ENCODE results near the gene ST8SIA1.

DNA sequence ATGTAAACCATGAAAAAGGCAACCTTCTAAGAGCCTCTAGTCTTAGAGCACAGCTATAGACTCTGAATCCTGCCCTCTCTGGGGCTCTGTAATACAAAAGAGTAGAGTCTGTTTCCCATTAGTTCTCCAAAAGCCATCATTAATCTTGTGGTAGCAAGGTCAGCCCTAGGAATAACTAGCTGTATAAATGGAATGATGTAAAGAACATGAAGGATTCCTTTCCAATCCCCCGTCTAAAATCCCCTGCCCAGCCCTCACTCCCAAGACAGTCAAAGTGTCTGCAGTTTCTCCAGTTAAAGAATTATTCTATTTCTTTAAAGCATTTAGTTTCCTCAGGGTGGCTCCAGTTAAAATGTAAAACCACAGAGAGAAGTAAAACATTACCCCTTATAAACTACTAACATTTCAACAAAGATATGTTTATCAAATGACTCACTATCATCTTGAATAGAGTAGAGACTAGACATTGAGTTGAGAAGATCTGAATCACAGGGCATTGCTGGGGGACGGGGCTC is 104.2 kb downstream of the ST8SIA1 start:
- TF ChIP-seq POLR2A (IDR thresholded peaks at IDR 0.05; ENCODE audit: low read depth, low read length) = no peak
- no peak for TF ChIP-seq POLR2AphosphoS5 (IDR thresholded peaks at IDR 0.05; ENCODE audit: low read depth, low read length)
- TF ChIP-seq SPI1 (IDR thresholded peaks at IDR 0.05; ENCODE audit: low read depth, low read length) = no peak
- TF ChIP-seq TAF1 (IDR thresholded peaks at IDR 0.05; ENCODE audit: low read depth, low read length) = no peak
- TF ChIP-seq POU2F2 (IDR thresholded peaks at IDR 0.05; ENCODE audit: low read depth, low read length) = no peak
- TF ChIP-seq PAX5 (IDR thresholded peaks at IDR 0.05; ENCODE audit: insufficient read depth, low read length, severe bottlenecking) = no peak

All from GM12891 (cell line).